Small intestine (tissue), 7 donors: ENCODE measurements around the gene NFKB2. TPM values are rescaled to one million over a fixed set of nuclear protein-coding genes. Genes with fewer than 3 reads are reported as not detected.

Experiments
- DNase-seq, 2 donors: peaks; one replicate each; pipeline versions ENCODE4 v3.0.0 to v3.0.0-alpha.2; 2013
- FAIRE-seq: peaks from 2 replicates; lab custom pipeline; 2012; peaks lifted over from hg19 to GRCh38; lab: Jason Lieb, UNC
- H3K27ac ChIP-seq, 3 donors: one replicate each; pipeline ENCODE4 v1.5.1; 2013; ENCODE audit warnings: low read length in 2 of 3, mild to moderate bottlenecking in 2 of 3, control low read depth in 1 of 3, inconsistent platforms in 1 of 3, low read depth in 1 of 3, moderate library complexity in 1 of 3
- H3K27me3 ChIP-seq, 3 donors: one replicate each; pipeline ENCODE4 v1.6.1; 2013; ENCODE audit warnings: low read length in 3 of 3, inconsistent platforms in 1 of 3; ENCODE audit not compliant: control insufficient read depth in 3 of 3, insufficient read depth in 3 of 3
- H3K36me3 ChIP-seq, 3 donors: one replicate each; pipeline ENCODE4 v1.6.1; 2013; ENCODE audit warnings: low read length in 3 of 3, inconsistent platforms in 1 of 3, low read depth in 1 of 3, mild to moderate bottlenecking in 1 of 3, moderate library complexity in 1 of 3; ENCODE audit not compliant: control insufficient read depth in 3 of 3, insufficient read depth in 2 of 3
- H3K4me1 ChIP-seq, 3 donors: one replicate each; pipeline ENCODE4 v1.6.1; 2013; ENCODE audit warnings: low read length in 2 of 3, inconsistent platforms in 1 of 3, low read depth in 1 of 3, mild to moderate bottlenecking in 1 of 3, moderate library complexity in 1 of 3; ENCODE audit not compliant: control insufficient read depth in 3 of 3, insufficient read depth in 2 of 3
- H3K4me3 ChIP-seq, 3 donors: one replicate each; pipeline ENCODE4 v1.5.1; 2013; ENCODE audit warnings: low read length in 3 of 3, control low read depth in 1 of 3, inconsistent platforms in 1 of 3, low read depth in 1 of 3, mild to moderate bottlenecking in 1 of 3, moderate library complexity in 1 of 3
- H3K9me3 ChIP-seq, 2 donors: one replicate each; pipeline ENCODE4 v1.6.1; 2013; ENCODE audit warnings: low read depth in 1 of 2, low read length in 1 of 2; ENCODE audit not compliant: control insufficient read depth in 2 of 2, insufficient read depth in 1 of 2
- WGBS, 3 donors: extraction: QIAGEN DNeasy Blood & Tissue Kit; methylation state at CpG; one replicate each; pipeline ENCODE4 v1.1.7; 2013; 5-methylcytosine and 5-hydroxymethylcytosine counted together
- polyA plus RNA-seq, 4 donors: library from polyadenylated mRNA; stranded (reverse) in 3 of 4; unstranded in 1 of 4; fragments of 200-250 nt in 3 of 4; fragments of 120-200 nt in 1 of 4; gene quantifications; one replicate each; pipeline versions ENCODE4 v1.2.1 to v1.2.3, GENCODE V29; 2013
- donor health status: healthy with polysubstance abuse.
- donor health status: control.
- donor health status: control.
- donor health status: Bipolar disorder and iron deficiency.
- donor health status: healthy.

NFKB2 gene
- polyA plus RNA-seq, 4 donors: 13.5 to 22.3 (median 15.6) TPM

- no peak overlapping the region for H3K27ac ChIP-seq
- H3K27me3 ChIP-seq: peaks cover 24 to 72% (median 31%) of the 10 kb centered on the region in 3 donors
- no peak for DNase-seq
- peaks cover 0 to 50% (median 0%) of the 10 kb centered on the region in 3 donors for H3K36me3 ChIP-seq
- no peak overlapping the region for H3K4me3 ChIP-seq
- H3K4me1 ChIP-seq: peaks cover 0 to 52% (median 0%) of the 10 kb centered on the region in 3 donors
- H3K9me3 ChIP-seq: no peaks in the 10 kb centered on the region
- FAIRE-seq: no peak
- WGBS, 3 donors: 90 to 92% (median 91%) methylated on average over 10 of the region's 10 CpGs
These were observed 16.8 kb downstream of the NFKB2 start for GRCh38 chr10:102412293-102412692.

- FAIRE-seq: no peak
- Histone ChIP-seq H3K4me1 (peaks cover 0 to 59% (median 0%) of the 10 kb centered on the region in 3 donors), H3K9me3 (no peaks in the 10 kb centered on the region), H3K27ac (no peak overlapping the region), H3K36me3 (peaks cover 0 to 44% (median 0%) of the 10 kb centered on the region in 3 donors), H3K27me3 (peaks cover 21 to 64% (median 27%) of the 10 kb centered on the region in 3 donors), H3K4me3 (no peak overlapping the region)
- 9 to 15% (median 11%) methylated on average over 5 of the region's 5 CpGs for WGBS, 3 donors
- no peak for DNase-seq
These were observed 17.7 kb downstream of the NFKB2 start for GRCh38 chr10:102413053-102413705.

- no peak for FAIRE-seq
These were observed 18.5 kb downstream of the NFKB2 start for GRCh38 chr10:102413806-102414561.

GRCh38 chr10:102414749-102415148, 19.2 kb downstream of the NFKB2 start:
- peaks cover 18 to 63% (median 18%) of the 10 kb centered on the region in 3 donors for H3K27me3 ChIP-seq
- peak in 1 of 2 donors; percentile 32 for DNase-seq
- 46 to 54% (median 52%) methylated on average over 20 of the region's 20 CpGs for WGBS, 3 donors

More at GRCh38 chr10:102413806-102414561, 18.5 kb downstream of the NFKB2 start:
- 69 to 82% (median 81%) methylated on average over 16 of the region's 16 CpGs for WGBS, 3 donors
- H3K36me3 ChIP-seq: peaks cover 0 to 41% (median 0%) of the 10 kb centered on the region in 3 donors
- no peak for DNase-seq
- H3K4me3 ChIP-seq: peak overlapping the region in 1 of 3 donors; percentile 51
- H3K27ac ChIP-seq: no peak overlapping the region
- peaks cover 22 to 65% (median 23%) of the 10 kb centered on the region in 3 donors for H3K27me3 ChIP-seq
- peaks cover 0 to 62% (median 0%) of the 10 kb centered on the region in 3 donors for H3K4me1 ChIP-seq
- H3K9me3 ChIP-seq: no peaks in the 10 kb centered on the region

GRCh38 chr10:102416283-102416682, 20.8 kb downstream of the NFKB2 start:
- Histone ChIP-seq H3K27ac (peak overlapping the region in 1 of 3 donors; percentile 88), H3K9me3 (no peaks in the 10 kb centered on the region), H3K4me1 (peaks cover 4 to 55% (median 5%) of the 10 kb centered on the region in 3 donors), H3K36me3 (peaks cover 0 to 30% (median 0%) of the 10 kb centered on the region in 3 donors), H3K4me3 (peak overlapping the region in 1 of 3 donors; percentile 51), H3K27me3 (peaks cover 7 to 47% (median 12%) of the 10 kb centered on the region in 3 donors)
- whole genome bisulfite sequencing, 3 donors: 40 to 64% (median 61%) methylated on average over 9 of the region's 9 CpGs
- no peak for FAIRE-seq
- peak in 1 of 2 donors; percentile 86 for DNase-seq

More at GRCh38 chr10:102414749-102415148, 19.2 kb downstream of the NFKB2 start:
- no peaks in the 10 kb centered on the region for H3K9me3 ChIP-seq
- peaks cover 0 to 41% (median 0%) of the 10 kb centered on the region in 3 donors for H3K36me3 ChIP-seq
- peaks cover 0 to 65% (median under 1%) of the 10 kb centered on the region in 3 donors for H3K4me1 ChIP-seq
- no peak for FAIRE-seq
- peak overlapping the region in 1 of 3 donors; percentile 88 for H3K27ac ChIP-seq
- peak overlapping the region in 1 of 3 donors; percentile 51 for H3K4me3 ChIP-seq

GRCh38 chr10:102416695-102417094, 21.2 kb downstream of the NFKB2 start:
- H3K9me3 ChIP-seq: no peaks in the 10 kb centered on the region
- 78 to 88% (median 86%) methylated on average over 18 to 20 of the region's 20 CpGs for WGBS, 3 donors
- no peak for FAIRE-seq
- H3K27me3 ChIP-seq: peaks cover 3 to 43% (median 8%) of the 10 kb centered on the region in 3 donors
- H3K4me3 ChIP-seq: peak overlapping the region in 1 of 3 donors; percentile 8
- peaks cover 4 to 51% (median 5%) of the 10 kb centered on the region in 3 donors for H3K4me1 ChIP-seq
- H3K36me3 ChIP-seq: peaks cover 0 to 26% (median 0%) of the 10 kb centered on the region in 3 donors
- DNase-seq: no peak
- H3K27ac ChIP-seq: peak overlapping the region in 1 of 3 donors; percentile 88

- Histone ChIP-seq H3K9me3 (no peaks in the 10 kb centered on the region), H3K36me3 (peaks cover 0 to 22% (median 0%) of the 10 kb centered on the region in 3 donors), H3K4me1 (peaks cover 4 to 55% (median 5%) of the 10 kb centered on the region in 3 donors), H3K4me3 (peak within 1 kb of the TSS in 2 of 3 donors; percentile 81 to 82), H3K27ac (peak within 1 kb of the TSS in 1 of 3 donors; percentile 83), H3K27me3 (peaks cover 0 to 24% (median 2%) of the 10 kb centered on the region in 3 donors)
- 4 to 7% (median 5%) methylated on average over 37 to 45 of the region's 45 CpGs for WGBS, 3 donors
- no peak for FAIRE-seq
- peak in 1 of 2 donors; percentile 30 for DNase-seq
These were observed 23.2 kb downstream of the NFKB2 start, which contains the start of gene PSD for GRCh38 chr10:102418622-102419268. Gene PSD (minus strand): TSS chr10:102418785. CDS start chr10:102417038, 1,747 bp downstream.
